Measurements from ENCODE around the gene OPRM1. TPM values are rescaled to one million over a fixed set of nuclear protein-coding genes. Genes with fewer than 3 reads are reported as not detected.

OPRM1 gene
- total RNA-seq, 1 experiment from 2014 or later, result not detected

- no TSS peak for BruUV-seq (replicated peaks)
- ChIA-PET POLR2A (no interaction called here), CTCF (no interaction called here)
- Histone ChIP-seq H3K36me3 (ENCODE audit: control insufficient read depth, insufficient read depth, low read length) (no peaks in the 10 kb centered on the region), H3K27ac (ENCODE audit: low read length) (no peak overlapping the region), H3K4me3 (ENCODE audit: low read depth in 2 of 2, low read length in 2 of 2) (no peak overlapping the region), H3K9me3 (ENCODE audit: control insufficient read depth, insufficient read depth, low read depth, low read length) (no peaks in the 10 kb centered on the region), H3K27me3 (ENCODE audit: control insufficient read depth, insufficient read depth, low read length) (no peaks in the 10 kb centered on the region), H3K4me1 (ENCODE audit: control insufficient read depth, insufficient read depth, low read length) (peaks cover 6% of the 10 kb centered on the region; the same call in 1 of the 2 replicates)
- intact Hi-C loops (cut with micrococcal nuclease; ENCODE audit: unreplicated experiment), result no loop called here
- DNase-seq (ENCODE audit: low read depth, low spot score) (no peak), ATAC-seq (no peak)
- in situ Hi-C loops (cut with HindIII; ENCODE audit: low pct_unique_long_range_greater_than_20kb, low sequenced_read_pairs), result no loop called here
- TF ChIP-seq CTCF (IDR thresholded peaks at IDR 0.05) (no peak), REST (IDR thresholded peaks at IDR 0.05; ENCODE audit: insufficient read depth in 1 of 2, low read depth in 2 of 2, low read length in 1 of 2) (no peak), TCF7L2 (IDR thresholded peaks at IDR 0.05; ENCODE audit: low read depth, low read length) (no peak), POLR2AphosphoS5 (IDR thresholded peaks at IDR 0.05; ENCODE audit: low read depth, low read length) (no peak)
Measured at GRCh38 chr6:154227862-154228520, 189.0 kb downstream of the OPRM1 start.

- H3K4me3 ChIP-seq (ENCODE audit: low read depth in 2 of 2, low read length in 2 of 2), result no peak overlapping the region
- peaks cover 6% of the 10 kb centered on the region; the same call in 1 of the 2 replicates for H3K4me1 ChIP-seq (ENCODE audit: control insufficient read depth, insufficient read depth, low read length)
- ATAC-seq (no peak), DNase-seq (ENCODE audit: low read depth, low spot score) (no peak)
- TF ChIP-seq CTCF (IDR thresholded peaks at IDR 0.05), result no peak
- no peak for TF ChIP-seq REST (IDR thresholded peaks at IDR 0.05; ENCODE audit: insufficient read depth in 1 of 2, low read depth in 2 of 2, low read length in 1 of 2)
- no peak for TF ChIP-seq SIN3A (IDR thresholded peaks at IDR 0.05; ENCODE audit: borderline replicate concordance, insufficient read depth, low read depth, low read length)
- TF ChIP-seq POLR2AphosphoS5 (IDR thresholded peaks at IDR 0.05; ENCODE audit: low read depth, low read length), result no peak
- no peak for TF ChIP-seq TCF7L2 (IDR thresholded peaks at IDR 0.05; ENCODE audit: low read depth, low read length)
- no peak overlapping the region for H3K27ac ChIP-seq (ENCODE audit: low read length)
- in situ Hi-C loops (cut with HindIII; ENCODE audit: low pct_unique_long_range_greater_than_20kb, low sequenced_read_pairs), result no loop called here
- no peaks in the 10 kb centered on the region for H3K36me3 ChIP-seq (ENCODE audit: control insufficient read depth, insufficient read depth, low read length)
- no peaks in the 10 kb centered on the region for H3K9me3 ChIP-seq (ENCODE audit: control insufficient read depth, insufficient read depth, low read depth, low read length)
- no TSS peak for BruUV-seq (replicated peaks)
- intact Hi-C loops (cut with micrococcal nuclease; ENCODE audit: unreplicated experiment), result no loop called here
- H3K27me3 ChIP-seq (ENCODE audit: control insufficient read depth, insufficient read depth, low read length), result no peaks in the 10 kb centered on the region
- POLR2A ChIA-PET, result no interaction called here
- CTCF ChIA-PET, result no interaction called here
Measured at GRCh38 chr6:154228521-154228905, 189.5 kb downstream of the OPRM1 start.
